GM21576 (cell line): ENCODE data around the gene ARHGEF11.

Source experiments
- ATAC-seq: cut with Tn5 transposase; IDR thresholded peaks from one replicate; pipeline ENCODE4 v1.9.1; 2021; ENCODE audit warnings: mild to moderate bottlenecking, moderate library complexity; ENCODE audit not compliant: unreplicated experiment

Gene ARHGEF11

GRCh38 chr1:156898161-156898566 is 147.4 kb downstream of the ARHGEF11 start:
- ATAC-seq: no peak

- ATAC-seq: no peak
Observed at GRCh38 chr1:156897078-156897825, 148.3 kb downstream of the ARHGEF11 start.

GRCh38 chr1:156896490-156897033 is 149.0 kb downstream of the ARHGEF11 start:
- ATAC-seq: no peak

- no peak for ATAC-seq
Observed at GRCh38 chr1:156895927-156896326, 149.6 kb downstream of the ARHGEF11 start.

GRCh38 chr1:156895455-156895812 is 150.1 kb downstream of the ARHGEF11 start:
- no peak for ATAC-seq

GRCh38 chr1:156894711-156895454 is 150.7 kb downstream of the ARHGEF11 start:
- ATAC-seq: no peak

- no peak for ATAC-seq
Observed at GRCh38 chr1:156894001-156894400, 151.5 kb downstream of the ARHGEF11 start.

GRCh38 chr1:156893048-156893953 is 152.2 kb downstream of the ARHGEF11 start, which contains the start of gene PEAR1:
Gene PEAR1 (plus strand): TSS chr1:156893718. CDS start chr1:156903927, 10,209 bp downstream.
- no peak for ATAC-seq

- no peak for ATAC-seq
Observed at GRCh38 chr1:156892190-156893047, 153.1 kb downstream of the ARHGEF11 start.

GRCh38 chr1:156889802-156890580 is 155.6 kb downstream of the ARHGEF11 start:
- peak; percentile 65 for ATAC-seq

GRCh38 chr1:156887734-156888133 is 157.8 kb downstream of the ARHGEF11 start:
- ATAC-seq: no peak

GRCh38 chr1:156887317-156887716 is 158.2 kb downstream of the ARHGEF11 start:
- ATAC-seq: no peak

- no peak for ATAC-seq
Observed at GRCh38 chr1:156886583-156887281, 158.8 kb downstream of the ARHGEF11 start.

GRCh38 chr1:156885880-156886355 is 159.6 kb downstream of the ARHGEF11 start:
- no peak for ATAC-seq

GRCh38 chr1:156885314-156885713 is 160.2 kb downstream of the ARHGEF11 start:
- ATAC-seq: no peak
